OCI-LY1 (cell line): ENCODE data around the gene LSMEM2.

Experiments used
- EZH2 ChIP-seq: fragments of 200-600 bp; sonication (generic), shearing (Covaris generic); IDR thresholded peaks from 2 replicates; pipeline ENCODE4 v1.8.0; 2017; ENCODE audit warnings: borderline replicate concordance, mixed run types, mild to moderate bottlenecking, antibody characterized with exemption, low read length, moderate library complexity, mixed read lengths
- TF ChIP-seq, protein P1 (sequence below): fragments of 200-600 bp; sonication (generic), shearing (Covaris generic); IDR thresholded peaks from 2 replicates; pipeline ENCODE4 v1.5.1; 2017; ENCODE audit warnings: mild to moderate bottlenecking, antibody characterized with exemption, low read length, moderate library complexity, mixed read lengths

DNA sequence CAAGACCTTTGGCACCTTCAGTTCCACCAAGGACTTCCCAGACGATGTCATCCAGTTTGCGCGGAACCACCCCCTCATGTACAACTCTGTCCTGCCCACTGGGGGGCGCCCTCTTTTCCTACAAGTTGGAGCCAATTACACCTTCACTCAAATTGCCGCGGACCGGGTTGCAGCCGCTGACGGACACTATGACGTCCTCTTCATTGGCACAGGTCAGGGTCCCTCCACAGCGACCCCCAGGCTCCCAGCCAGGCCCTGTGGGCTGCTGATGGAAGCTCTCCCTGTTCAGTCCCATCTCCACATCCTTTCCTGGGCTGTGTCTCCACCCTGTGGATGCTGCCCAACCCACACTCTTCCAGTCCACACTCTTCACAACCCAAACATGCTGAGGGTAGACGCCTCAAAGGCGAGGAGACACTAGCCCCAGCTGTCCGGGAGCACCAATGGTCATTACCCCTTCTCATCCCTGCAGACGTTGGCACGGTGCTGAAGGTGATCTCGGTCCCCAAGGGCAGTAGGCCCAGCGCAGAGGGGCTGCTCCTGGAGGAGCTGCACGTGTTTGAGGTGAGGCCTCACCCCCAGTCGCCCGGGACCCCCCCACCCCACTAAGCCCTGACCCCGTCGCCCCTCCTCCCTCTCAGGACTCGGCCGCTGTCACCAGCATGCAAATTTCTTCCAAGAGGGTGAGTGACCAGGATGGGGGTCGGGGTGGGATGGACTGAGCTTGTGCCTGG, 4.3 kb upstream of the LSMEM2 start:
- TF ChIP-seq, protein P1, sequence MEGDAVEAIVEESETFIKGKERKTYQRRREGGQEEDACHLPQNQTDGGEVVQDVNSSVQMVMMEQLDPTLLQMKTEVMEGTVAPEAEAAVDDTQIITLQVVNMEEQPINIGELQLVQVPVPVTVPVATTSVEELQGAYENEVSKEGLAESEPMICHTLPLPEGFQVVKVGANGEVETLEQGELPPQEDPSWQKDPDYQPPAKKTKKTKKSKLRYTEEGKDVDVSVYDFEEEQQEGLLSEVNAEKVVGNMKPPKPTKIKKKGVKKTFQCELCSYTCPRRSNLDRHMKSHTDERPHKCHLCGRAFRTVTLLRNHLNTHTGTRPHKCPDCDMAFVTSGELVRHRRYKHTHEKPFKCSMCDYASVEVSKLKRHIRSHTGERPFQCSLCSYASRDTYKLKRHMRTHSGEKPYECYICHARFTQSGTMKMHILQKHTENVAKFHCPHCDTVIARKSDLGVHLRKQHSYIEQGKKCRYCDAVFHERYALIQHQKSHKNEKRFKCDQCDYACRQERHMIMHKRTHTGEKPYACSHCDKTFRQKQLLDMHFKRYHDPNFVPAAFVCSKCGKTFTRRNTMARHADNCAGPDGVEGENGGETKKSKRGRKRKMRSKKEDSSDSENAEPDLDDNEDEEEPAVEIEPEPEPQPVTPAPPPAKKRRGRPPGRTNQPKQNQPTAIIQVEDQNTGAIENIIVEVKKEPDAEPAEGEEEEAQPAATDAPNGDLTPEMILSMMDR, result peak; percentile 95
- no peak for TF ChIP-seq EZH2
